GM13977 (cell line): ENCODE results near the gene FNDC3A.

Experiments
- DNase-seq: peaks from one replicate; pipeline ENCODE4 v3.0.0; 2012; ENCODE audit warnings: low spot score
- in situ Hi-C: fragments of 300-500 bp; cut with MboI; formaldehyde crosslinking; loops from one replicate; pipeline ENCODE4 v1.12.0; 2022; ENCODE audit warnings: low sequenced_read_pairs, low pct_unique_long_range_greater_than_20kb, mixed read lengths, inconsistent platforms; ENCODE audit not compliant: unreplicated experiment
- TF ChIP-seq, protein P1 (sequence below): IDR thresholded peaks from 2 replicates; pipeline ENCODE4 v1.5.1; 2012; ENCODE audit warnings: mild to moderate bottlenecking, control low read depth; ENCODE audit not compliant: insufficient read depth; ENCODE audit errors: extremely low read depth, missing control alignments

Gene FNDC3A

DNA sequence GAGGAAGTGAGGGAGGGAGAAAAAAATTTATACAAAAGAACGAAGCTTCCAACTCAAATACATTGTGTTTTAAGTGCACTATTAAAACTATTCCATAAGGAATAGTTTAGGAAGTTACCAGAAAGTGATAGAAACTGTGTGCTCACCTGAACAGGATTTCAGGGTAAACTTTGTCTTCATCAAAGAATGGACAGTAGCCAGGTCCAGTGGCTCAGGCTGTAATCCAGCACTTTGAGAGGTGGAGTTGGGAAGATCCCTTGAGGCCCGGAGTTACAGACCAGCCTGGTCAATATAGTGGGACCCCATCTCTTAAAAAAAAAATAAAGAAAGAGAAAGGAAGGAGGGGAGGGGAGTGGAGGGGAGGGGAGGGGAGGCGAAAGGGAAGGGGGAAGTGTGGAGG lies 259.0 kb downstream of the FNDC3A start:
- TF ChIP-seq, protein P1, sequence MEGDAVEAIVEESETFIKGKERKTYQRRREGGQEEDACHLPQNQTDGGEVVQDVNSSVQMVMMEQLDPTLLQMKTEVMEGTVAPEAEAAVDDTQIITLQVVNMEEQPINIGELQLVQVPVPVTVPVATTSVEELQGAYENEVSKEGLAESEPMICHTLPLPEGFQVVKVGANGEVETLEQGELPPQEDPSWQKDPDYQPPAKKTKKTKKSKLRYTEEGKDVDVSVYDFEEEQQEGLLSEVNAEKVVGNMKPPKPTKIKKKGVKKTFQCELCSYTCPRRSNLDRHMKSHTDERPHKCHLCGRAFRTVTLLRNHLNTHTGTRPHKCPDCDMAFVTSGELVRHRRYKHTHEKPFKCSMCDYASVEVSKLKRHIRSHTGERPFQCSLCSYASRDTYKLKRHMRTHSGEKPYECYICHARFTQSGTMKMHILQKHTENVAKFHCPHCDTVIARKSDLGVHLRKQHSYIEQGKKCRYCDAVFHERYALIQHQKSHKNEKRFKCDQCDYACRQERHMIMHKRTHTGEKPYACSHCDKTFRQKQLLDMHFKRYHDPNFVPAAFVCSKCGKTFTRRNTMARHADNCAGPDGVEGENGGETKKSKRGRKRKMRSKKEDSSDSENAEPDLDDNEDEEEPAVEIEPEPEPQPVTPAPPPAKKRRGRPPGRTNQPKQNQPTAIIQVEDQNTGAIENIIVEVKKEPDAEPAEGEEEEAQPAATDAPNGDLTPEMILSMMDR, result no peak
- in situ Hi-C loops, result no loop called here
- DNase-seq, result no peak

DNA sequence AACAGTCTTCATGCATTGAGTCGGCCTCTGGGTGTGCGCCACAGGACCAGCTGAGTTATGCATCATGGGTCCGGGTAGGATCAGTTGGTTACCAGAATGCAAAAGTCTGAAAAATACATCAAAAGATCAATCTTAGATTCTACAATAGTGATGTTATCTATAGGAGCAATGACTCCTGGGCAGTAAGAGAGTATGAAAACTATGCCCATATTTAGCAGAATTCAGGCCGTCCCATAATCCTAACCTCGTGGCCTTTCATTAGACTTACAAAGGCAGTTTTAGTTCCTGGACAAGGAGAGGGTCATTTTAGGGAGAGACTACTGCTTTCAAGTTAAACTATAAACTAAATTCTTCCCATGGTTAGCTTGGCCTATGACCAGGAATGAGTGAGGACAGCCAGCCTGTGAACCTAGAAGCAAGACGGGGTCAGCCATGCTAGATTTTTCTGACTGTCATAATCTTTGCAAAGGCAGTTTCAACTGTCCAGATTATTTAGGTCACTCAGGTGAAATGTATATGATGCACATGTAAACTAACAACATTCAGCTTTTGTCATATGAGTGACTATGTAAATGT lies 260.2 kb downstream of the FNDC3A start:
- in situ Hi-C loops, result no loop called here
- TF ChIP-seq, protein P1, result no peak

DNA sequence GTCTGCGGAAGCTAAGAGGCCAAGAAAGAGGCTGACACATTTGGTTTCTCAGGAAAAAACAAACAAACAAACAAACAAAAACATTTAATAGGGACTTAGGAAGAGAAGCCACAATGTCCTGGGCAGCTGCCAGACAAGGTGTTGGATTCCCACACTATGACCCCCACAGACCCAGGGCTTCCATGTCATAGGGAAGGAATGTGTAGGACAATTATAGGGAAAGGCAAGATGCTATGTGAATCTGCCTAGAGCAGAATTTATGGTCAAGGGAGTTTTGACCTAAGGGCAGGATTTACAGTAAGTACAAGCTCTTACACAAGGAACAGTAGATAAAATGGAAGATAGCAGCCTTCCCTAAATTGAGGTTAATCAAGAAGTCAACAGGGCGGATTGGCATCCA lies 262.9 kb downstream of the FNDC3A start:
- TF ChIP-seq, protein P1, result no peak
- no peak for DNase-seq
- in situ Hi-C loops, result no loop called here

More for the DNA sequence above, 260.2 kb downstream of the FNDC3A start:
- DNase-seq, result no peak

DNA sequence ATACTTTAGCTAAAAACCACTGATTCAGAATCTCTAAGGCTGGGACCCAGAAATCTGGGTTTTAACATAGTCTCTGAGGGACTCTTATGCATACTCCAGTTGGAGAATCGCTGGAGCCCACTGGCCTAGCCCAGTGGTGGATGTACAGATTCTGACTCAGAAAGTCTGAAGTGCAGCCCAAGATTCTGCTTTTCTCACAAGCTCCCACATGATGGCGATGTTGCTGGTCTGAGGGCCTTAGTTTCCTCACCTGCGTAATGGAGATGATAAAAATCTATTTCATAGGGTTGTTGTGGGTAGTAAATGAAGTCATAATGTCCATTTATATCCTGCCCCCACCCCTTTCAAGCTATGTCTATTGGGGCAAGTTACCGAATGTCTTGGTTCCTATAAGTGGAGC lies 264.3 kb downstream of the FNDC3A start:
- no peak for DNase-seq

DNA sequence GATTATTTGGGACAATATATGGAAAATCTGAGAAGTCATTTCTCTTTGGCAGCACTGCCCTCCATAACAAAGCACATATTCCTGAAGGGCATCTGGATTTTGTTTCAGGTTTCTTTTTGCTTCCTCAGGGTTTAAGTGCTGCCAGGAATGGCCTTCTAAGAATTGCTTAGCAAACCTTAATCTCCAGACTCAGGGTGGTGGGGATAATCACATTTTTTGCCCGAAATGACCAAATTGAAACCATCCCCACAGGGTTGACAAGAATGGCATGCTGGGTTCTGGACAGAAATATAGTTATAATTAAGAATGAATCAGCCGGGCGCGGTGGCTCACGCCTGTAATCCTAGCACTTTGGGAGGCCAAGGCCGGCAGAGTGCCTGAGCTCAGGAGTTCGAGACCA lies 265.6 kb downstream of the FNDC3A start:
- TF ChIP-seq, protein P1, result no peak
- in situ Hi-C loops, result no loop called here
- no peak for DNase-seq

More for the DNA sequence above, 264.3 kb downstream of the FNDC3A start:
- TF ChIP-seq, protein P1, result peak; percentile 78
- in situ Hi-C loops, result no loop called here

DNA sequence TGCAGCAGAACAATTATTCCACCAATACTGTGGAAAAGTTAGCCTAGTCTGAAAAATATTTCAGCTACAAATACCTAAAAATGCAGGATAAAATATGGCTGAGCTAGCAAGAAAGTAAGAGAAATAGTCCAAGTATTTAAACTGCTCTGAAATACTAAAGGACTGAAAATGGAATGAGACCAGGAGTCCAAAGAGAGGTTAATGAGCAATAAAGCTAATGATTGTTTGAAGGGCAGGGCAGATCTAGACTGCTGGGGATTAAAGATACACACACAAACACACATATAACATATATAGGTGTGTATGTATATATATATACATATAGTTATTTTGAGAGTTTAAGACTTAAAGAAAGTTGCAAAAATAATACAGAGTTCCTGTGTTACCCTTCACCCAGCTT lies 269.4 kb downstream of the FNDC3A start:
- in situ Hi-C loops, result no loop called here
- TF ChIP-seq, protein P1, result no peak
- no peak for DNase-seq
